Measurements from ENCODE around the gene CNNM3. TPM values are rescaled to one million over a fixed set of nuclear protein-coding genes. Genes with fewer than 3 reads are reported as not detected.

CNNM3 gene
- total RNA-seq, 1 experiment from 2014 or later: 8.5 TPM

DNA sequence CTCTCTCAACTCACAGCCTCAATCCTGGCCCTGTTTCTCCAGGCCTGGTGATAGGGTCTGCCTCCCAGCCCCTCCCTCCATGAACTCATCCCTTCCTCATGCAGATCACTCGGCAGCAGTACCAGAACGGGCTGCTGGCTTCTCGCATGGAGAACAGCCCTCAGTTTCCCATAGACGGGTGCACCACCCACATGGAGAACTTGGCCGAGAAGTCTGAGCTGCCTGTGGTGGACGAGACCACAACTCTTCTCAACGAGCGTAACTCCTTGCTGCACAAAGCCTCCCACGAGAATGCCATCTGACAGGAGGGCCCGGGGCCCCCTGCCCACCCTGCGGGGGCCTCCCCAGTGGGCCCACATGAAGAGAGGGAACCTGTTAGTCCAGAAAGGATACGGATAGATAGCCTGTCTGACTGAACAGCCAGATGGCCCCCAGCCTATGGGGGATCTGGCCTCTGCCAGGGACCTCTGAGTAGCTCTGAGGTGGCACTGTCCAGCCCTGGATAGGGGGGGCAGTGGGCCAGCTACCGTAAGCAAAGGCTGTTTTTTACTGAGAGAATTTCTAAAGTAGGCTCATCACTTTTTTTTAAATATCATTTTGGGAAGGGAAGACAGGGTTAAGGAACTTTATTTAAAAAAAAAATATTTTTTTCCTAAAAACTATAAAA lies 6.7 kb upstream of the CNNM3 start:
- H3K4me3 ChIP-seq: no peak overlapping the region
- no peaks in the 10 kb centered on the region for H3K27me3 ChIP-seq
- DNase-seq: no peak
- H3K36me3 ChIP-seq: no peaks in the 10 kb centered on the region
- H3K9me3 ChIP-seq: no peaks in the 10 kb centered on the region

DNA sequence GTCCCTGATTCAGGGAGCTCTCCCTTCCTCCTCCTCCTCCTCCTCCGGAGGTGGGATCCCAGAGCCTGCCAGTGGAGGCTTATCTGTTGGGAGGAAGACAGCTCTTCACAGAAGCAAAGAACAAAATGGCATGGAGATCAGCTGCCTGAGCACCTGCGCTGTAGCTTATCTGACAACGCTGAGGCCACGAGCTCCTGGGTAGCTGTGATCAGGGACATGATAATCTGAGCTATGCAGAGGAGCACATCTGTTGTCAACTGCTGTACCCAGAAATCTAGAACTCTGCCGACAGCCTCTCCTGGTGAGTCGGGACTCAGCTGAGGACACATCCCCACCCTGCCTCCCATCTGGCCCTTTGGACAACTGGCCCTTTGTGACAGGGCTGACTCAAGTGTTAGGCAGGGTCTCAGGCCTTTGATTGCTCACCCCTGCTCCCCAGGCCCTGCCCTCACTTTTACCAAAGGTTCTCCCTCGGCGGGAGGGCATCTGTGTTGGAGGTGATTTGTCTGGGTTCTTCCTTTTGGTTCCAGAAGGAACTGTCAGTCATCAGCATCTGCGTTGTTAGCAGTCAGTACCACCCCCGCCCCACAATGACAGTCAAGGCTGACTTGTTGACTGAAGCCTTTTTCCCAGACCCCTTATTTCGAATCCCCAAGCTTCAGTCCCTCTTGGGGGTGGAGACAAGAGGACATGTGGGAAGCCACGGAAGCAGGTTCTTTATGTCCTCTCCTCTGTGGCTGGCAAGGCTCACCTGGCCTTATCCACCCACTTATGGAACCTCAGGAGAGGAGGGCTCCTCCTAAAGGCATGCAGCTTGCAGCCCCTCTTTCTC lies 5.9 kb upstream of the CNNM3 start:
- DNase-seq: no peak

DNA sequence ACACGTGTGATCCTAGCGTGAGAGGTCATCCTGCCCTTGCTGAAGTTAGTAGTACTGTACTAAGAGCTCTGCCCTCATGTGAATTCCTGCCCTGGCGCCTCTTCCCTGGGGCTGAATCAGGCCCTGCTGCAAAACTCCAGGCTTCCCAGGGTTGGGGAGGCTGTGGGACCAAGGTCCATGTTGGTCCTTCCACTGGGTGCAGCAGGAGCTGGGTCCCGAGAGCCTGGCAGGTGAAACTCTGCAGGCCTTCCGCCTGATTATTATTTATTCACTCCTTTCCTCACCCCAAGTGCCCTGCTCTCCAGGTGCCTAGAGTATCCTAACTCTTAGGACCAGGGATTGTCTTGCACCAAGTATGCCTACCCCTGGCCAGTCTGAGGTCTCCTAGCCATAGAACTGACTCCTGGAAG lies 5.3 kb upstream of the CNNM3 start:
- Histone ChIP-seq H3K27me3 (no peaks in the 10 kb centered on the region), H3K9me3 (no peaks in the 10 kb centered on the region), H3K4me3 (no peak overlapping the region), H3K36me3 (no peaks in the 10 kb centered on the region)
- DNase-seq: no peak

More for the DNA sequence above, 5.9 kb upstream of the CNNM3 start:
- Histone ChIP-seq H3K4me3 (no peak overlapping the region), H3K27me3 (no peaks in the 10 kb centered on the region), H3K9me3 (no peaks in the 10 kb centered on the region), H3K36me3 (no peaks in the 10 kb centered on the region)

DNA sequence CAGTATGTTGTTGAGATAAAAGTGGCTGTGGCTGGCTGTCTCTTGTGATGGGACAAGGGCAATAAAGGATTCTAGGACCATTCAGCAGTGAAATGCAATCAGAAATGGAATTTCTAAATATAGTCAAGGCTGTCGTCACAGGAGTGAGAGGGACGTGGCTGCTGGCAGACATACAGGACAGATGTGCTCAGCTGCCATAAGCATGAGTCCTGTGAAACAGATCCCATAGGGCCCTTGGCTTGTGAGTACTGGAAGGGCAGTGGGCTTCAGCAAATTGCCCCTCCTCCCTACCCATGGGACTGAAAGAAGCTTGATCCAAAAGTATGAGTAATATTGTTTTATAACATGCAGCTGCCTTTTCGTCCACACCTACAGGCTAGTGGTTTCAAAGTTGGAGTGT lies 4.2 kb upstream of the CNNM3 start:
- no peaks in the 10 kb centered on the region for H3K36me3 ChIP-seq
- H3K9me3 ChIP-seq: no peaks in the 10 kb centered on the region
- H3K27me3 ChIP-seq: no peaks in the 10 kb centered on the region
- peak; percentile 38 for DNase-seq
- H3K4me3 ChIP-seq: no peak overlapping the region

DNA sequence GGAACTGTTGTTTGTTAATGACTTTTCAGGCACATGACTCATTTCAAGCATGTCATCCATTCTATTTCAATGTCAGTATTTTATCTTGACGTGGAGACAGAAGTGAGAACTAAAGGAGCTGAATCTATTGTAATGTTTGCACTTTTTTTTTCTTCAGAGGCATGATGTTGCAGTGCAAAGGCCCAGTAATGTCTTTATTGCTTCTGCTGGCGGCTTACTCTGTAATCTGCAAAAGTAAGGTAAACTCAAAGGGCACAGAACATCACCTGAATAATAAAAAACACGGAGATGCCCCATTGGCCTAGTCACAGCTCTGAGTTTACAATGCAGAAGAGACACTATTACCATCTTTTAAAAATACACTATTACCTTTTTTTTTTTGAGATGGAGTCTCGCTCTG lies 2.4 kb upstream of the CNNM3 start:
- H3K4me3 ChIP-seq: no peak overlapping the region
- no peaks in the 10 kb centered on the region for H3K36me3 ChIP-seq
- no peaks in the 10 kb centered on the region for H3K9me3 ChIP-seq
- H3K27me3 ChIP-seq: no peaks in the 10 kb centered on the region
- no peak for DNase-seq

DNA sequence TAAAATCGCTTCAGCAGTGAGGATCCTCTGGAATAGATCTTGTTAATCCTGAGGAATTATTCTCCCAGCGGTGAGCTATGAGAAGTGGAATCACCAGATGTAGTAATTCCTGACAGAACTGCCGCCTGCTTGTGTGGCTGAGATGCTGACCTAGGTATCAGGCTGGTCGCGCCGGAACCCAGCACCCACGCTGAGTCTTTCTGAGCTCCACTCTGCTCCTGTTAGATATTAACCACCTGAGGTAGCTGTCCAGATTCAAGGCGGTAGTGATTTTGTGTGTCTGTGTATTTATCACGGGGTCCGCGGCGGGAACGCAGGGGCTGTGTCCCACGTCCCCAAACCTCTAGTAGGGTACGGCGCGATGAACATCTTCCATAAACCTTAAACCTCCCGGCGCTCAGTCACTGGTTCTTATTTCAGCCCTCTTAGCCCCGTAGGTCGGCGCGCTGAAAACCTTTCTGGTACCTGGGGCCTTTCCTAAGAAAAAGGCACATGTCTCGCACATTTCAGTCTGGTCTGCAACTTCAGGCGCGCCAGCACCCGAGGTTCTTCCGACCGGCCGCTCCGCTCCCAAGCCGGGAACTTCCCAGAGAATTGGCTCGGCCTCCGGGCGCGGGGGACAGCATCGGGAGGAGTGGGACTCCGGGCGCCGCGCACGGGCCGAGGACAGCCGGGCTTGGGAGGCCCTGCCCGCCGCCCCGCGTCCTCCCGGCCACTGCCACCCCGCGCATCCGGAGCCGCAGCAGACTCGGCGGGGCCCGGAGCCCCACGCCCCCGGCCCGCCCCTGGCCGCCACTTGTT lies 542 bp upstream of the CNNM3 start:
- no peak for DNase-seq
- Histone ChIP-seq H3K36me3 (no peaks in the 10 kb centered on the region), H3K27me3 (no peaks in the 10 kb centered on the region), H3K9me3 (no peaks in the 10 kb centered on the region), H3K4me3 (peak overlapping the region; percentile 66)

DNA sequence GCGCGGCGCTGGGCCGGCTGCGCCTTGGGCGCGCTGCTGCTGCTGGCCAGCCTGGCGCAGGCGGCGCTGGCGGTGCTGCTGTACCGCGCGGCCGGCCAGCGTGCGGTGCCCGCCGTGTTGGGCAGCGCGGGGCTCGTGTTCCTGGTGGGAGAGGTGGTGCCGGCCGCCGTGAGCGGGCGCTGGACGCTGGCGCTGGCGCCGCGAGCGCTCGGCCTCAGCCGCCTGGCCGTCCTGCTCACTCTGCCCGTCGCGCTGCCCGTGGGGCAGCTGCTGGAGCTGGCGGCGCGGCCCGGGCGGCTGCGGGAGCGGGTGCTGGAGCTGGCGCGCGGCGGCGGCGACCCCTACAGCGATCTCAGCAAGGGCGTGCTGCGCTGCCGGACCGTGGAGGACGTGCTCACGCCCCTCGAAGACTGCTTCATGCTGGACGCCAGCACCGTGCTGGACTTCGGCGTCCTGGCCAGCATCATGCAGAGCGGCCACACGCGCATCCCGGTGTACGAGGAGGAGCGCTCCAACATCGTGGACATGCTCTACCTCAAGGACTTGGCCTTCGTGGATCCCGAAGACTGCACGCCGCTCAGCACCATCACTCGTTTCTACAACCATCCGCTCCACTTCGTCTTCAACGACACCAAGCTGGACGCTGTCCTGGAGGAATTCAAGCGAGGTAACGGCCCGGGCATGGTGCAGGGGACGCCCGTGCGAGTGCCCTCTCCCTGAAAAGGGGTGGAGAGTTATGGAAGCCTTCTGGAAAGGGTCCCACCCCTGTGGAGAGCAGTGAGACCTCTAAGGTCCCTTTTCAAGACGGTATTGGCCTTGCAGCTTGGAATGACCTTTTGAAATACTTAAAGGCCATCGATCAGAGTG lies 1.0 kb downstream of the CNNM3 start:
- Histone ChIP-seq H3K4me3 (peak overlapping the region; percentile 47), H3K27me3 (no peaks in the 10 kb centered on the region), H3K36me3 (no peaks in the 10 kb centered on the region), H3K9me3 (no peaks in the 10 kb centered on the region)
- DNase-seq: no peak

DNA sequence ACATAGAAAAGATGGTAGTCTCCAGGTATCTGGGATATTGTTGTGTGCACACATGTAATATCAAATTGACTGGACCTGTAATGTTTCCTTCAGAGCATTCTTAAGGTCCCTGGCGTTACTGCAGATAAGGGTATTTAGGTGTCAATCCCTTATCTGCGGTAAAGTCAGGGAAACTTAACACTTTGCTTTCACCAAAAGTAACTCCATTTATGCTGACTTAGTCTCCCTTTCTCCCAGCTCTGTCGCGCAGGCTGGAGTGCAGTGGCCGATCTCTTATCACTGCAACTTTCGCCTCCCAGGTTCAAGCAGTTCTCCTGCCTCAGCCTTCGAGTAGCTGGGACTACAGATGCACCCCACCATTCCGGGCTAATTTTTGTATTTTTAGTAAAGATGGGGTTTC lies 1.8 kb downstream of the CNNM3 start:
- Histone ChIP-seq H3K36me3 (no peaks in the 10 kb centered on the region), H3K9me3 (no peaks in the 10 kb centered on the region), H3K27me3 (no peaks in the 10 kb centered on the region), H3K4me3 (peak overlapping the region; percentile 47)
- DNase-seq: no peak

DNA sequence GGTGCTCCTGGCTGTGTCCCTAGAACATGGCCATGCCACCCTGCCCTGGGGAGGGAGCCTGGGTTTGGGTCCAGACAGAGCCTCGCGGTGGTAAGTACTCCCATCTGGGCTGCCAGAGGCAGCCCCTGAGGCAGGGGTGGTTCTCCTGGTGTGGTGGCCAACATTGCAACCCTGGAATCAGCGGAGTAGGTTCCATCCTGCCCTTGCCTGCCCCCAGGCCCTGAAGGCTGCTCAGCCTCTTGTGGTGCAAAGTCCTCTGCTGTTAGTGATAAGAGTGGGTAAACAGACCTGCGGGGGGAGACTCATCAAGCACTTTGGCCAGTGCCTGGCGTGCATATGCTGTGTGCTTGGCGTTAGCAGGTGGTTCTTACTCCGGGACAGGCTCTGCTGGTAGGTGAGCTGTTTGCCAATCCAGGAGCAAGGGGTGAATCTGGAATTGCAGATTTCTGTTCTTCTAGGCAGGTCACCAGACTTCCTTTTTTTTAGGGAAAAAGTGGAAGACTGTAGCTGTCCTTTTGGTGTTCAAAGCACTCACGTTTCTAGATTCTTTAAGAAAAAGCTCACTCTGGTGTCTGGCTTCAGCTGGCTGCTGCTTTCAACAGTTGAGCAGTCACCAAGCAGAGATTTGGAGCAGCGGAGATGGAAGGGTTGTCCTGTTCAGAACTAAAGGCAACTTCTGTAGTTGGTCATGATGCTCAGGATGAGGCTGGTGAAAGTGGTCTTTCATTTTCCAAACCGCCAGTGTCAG lies 3.2 kb downstream of the CNNM3 start:
- DNase-seq: no peak
- Histone ChIP-seq H3K36me3 (peaks cover 3% of the 10 kb centered on the region), H3K27me3 (no peaks in the 10 kb centered on the region), H3K9me3 (no peaks in the 10 kb centered on the region), H3K4me3 (no peak overlapping the region)

DNA sequence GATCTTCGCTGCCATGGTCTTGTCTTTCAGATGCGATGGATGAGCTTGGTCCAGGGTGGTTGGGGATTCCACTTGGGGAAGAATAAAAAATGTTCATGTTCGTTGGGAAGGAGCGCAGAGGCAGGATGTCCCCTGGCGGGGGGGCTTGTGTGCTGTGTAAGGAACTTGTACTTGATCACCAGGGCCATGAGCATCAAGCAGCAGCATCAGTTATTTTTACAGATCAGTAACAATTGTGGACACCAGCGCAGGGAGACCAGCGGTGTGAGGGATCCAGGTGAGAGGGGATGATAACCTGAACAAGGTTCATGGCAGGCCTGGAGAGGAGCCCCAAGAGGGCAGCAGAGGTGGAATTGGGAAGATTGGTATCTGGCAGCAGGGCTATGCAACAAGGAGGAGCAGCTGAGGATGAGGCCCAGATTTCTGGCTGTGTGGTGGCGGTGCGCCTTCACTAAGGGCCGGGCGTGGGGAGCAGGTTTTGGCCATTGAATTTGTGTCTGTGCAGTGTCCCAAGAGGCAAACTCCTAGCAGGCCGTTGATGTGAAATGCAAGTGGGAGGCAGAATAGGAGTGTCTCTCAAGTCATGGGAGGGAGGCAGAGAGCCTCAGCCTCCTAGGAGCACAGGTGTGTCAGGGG lies 3.9 kb downstream of the CNNM3 start:
- peaks cover 3% of the 10 kb centered on the region for H3K36me3 ChIP-seq

DNA sequence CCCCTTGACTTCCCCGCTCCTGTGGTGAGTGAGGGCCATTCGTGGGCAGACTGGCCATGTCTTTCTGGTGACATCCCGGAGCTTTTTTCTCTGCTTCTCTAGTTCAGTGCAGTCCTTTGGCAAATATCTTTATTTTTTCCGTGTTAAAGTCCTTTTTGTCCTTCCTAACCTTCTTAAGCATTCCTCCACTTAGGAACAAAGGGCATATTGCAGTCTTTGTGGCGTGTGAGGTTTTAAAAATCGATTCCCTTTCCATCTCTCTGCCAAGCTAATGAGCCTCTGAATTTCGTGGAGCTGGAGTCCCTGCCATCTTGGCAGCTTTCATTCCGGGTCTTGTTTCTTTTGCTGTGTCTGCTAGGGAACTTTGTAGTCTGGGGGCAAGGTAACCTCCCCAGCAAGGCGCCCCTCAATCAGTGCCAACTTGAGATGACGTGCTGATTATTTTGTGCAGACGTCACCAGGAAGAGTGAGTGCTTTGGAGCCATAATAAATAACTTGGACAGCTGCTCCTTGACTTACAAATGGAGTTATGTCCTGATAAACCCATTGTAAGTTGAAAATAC lies 5.1 kb downstream of the CNNM3 start:
- Histone ChIP-seq H3K36me3 (peaks cover 3% of the 10 kb centered on the region), H3K27me3 (no peaks in the 10 kb centered on the region), H3K4me3 (no peak overlapping the region), H3K9me3 (no peaks in the 10 kb centered on the region)
- no peak for DNase-seq

More for the DNA sequence above, 3.9 kb downstream of the CNNM3 start:
- DNase-seq: no peak
- no peaks in the 10 kb centered on the region for H3K27me3 ChIP-seq
- H3K4me3 ChIP-seq: no peak overlapping the region
- no peaks in the 10 kb centered on the region for H3K9me3 ChIP-seq

DNA sequence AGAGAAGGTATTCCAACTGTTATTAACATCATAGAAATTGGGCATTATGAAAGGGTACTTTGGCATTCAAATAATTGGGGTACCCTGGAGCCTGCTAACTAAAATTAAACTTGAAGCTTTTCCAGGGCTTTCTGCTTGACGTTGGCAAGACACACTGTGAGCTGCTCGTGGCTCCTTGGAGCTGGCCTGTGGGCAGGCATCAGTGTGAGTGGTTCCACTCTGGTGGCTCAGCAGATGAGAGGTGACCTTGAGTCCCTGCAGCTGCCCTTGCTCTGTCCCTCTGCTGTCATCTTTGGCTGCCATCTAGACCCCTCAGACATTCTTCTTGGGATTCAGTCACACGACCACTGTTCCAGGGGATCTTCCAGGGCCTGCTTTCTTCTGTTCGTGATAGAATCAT lies 6.7 kb downstream of the CNNM3 start:
- DNase-seq: no peak
- no peaks in the 10 kb centered on the region for H3K27me3 ChIP-seq
- no peaks in the 10 kb centered on the region for H3K9me3 ChIP-seq
- H3K36me3 ChIP-seq: peaks cover 3% of the 10 kb centered on the region
- no peak overlapping the region for H3K4me3 ChIP-seq

DNA sequence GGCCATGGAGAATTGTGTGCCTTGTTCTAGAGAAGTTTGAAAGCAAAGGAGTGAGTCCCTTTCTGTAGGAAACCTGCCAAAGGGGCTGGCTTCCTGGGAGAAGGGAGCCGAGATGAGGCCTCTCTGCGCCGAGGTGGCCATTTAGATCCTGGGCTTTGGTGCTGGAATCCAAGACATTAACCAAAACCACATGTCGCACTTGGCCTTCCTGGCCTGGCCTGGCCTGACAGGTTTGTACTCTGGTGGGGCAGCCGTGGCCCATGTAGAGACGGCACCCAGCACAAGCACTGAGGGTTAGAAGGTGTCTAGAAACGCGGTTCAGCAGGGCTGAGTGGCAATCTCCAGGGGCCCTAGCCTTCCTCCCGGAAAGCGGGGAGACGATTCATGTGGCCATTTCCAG lies 7.1 kb downstream of the CNNM3 start:
- no peaks in the 10 kb centered on the region for H3K27me3 ChIP-seq
- H3K36me3 ChIP-seq: peaks cover 3% of the 10 kb centered on the region
- no peaks in the 10 kb centered on the region for H3K9me3 ChIP-seq
- no peak overlapping the region for H3K4me3 ChIP-seq
- DNase-seq: no peak

DNA sequence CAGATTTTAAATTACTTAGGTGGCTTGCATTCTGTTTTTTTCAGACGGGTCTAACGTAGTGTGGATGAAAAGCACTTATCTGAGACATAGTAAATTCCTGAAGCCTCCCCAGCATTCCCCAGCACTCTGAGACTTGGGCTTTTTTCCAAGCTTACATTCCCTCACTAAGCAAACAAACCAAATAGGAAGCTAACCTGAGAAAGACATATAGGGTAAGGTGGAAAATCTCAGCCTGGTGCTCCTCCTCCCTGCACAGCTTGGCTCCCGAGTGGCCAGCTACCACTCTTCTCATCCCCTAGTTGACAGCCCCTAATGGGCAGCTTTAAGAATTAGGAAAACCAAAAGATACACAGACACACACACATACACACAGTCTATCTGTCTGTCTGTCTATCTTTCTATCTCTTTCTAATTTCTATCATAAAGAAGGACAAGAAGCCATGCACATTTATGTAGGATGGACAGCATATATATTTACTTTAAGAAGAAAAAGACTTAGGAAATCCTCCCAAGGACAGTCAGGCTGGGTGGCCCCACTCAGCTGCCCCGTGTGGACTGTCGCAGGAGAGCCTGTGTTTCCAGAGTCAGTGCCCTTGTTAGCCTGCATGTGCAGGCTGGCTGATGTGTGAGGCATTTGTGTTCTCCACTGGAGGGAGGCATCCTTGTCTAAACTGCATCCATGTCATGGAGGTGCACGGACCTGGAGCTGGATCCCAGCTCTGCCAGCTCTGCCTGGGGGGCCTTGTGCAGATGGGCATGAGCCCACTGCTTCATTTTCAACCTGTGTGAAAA lies 8.2 kb downstream of the CNNM3 start:
- H3K4me3 ChIP-seq: no peak overlapping the region
- H3K27me3 ChIP-seq: no peaks in the 10 kb centered on the region
- peaks cover 7% of the 10 kb centered on the region for H3K36me3 ChIP-seq
- DNase-seq: no peak
- H3K9me3 ChIP-seq: no peaks in the 10 kb centered on the region
